ENCODE results near the gene ACVRL1. TPM values are rescaled to one million over a fixed set of nuclear protein-coding genes. Genes with fewer than 3 reads are reported as not detected.
A peak's percentile ranks its signal among the peaks of the same experiment; 100 is the strongest.
"Not testable (repeated sequence)": the region's sequence is repeated elsewhere in the genome, so short reads cannot be mapped to it uniquely, and the experiment has no call there.

Gene ACVRL1
- total RNA-seq, 1 donor from 2014 or later = 31.7 TPM

DNA sequence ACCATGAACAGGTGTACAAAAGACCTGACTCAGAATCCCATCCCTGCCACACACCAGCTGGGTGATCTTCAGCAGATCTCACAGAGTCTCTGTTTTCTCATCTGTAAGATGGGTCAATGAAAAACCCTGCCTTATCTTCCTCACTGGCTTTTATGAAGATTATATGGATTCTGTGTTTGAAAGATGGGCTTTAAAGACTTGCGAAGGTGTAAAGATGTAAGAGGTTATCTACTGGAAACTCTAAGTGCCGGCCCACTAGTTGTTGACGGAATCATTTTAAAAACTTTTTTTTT lies 34.7 kb upstream of the ACVRL1 start:
- ATAC-seq = no peak
- no peak for DNase-seq
- intact Hi-C loops (cut with micrococcal nuclease) = no loop called here

GRCh38 chr12:51873251-51873994 lies 33.9 kb upstream of the ACVRL1 start:
- intact Hi-C loops (cut with micrococcal nuclease) = no loop called here
- DNase-seq (no peak), ATAC-seq (no peak)

GRCh38 chr12:51874000-51874399 lies 33.3 kb upstream of the ACVRL1 start:
- intact Hi-C loops (cut with micrococcal nuclease) = no loop called here
- DNase-seq (no peak), ATAC-seq (no peak)

- ATAC-seq (no peak), DNase-seq (no peak)
- intact Hi-C loops (cut with micrococcal nuclease) = no loop called here
Observed at GRCh38 chr12:51874486-51874885, 32.8 kb upstream of the ACVRL1 start.

DNA sequence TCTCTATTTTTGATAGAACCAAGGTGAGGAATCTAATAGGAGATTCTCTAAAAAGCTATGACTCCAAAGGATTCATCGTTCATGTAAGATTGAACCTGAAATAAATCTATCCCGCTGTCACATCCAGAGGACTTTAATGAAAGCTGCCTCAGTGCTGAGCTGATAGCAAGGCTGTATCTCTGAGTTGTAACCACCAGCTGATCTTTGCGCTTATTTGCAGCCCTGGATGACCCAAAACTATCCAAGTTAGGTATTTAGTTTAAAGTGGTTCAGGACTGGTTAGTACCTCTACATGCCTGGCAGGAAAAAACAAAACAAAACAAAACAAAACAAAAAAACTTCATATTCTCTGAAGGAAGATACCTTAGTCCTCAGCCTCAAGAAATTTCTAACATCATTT lies 28.2 kb upstream of the ACVRL1 start:
- no peak for DNase-seq
- no peak for ATAC-seq
- intact Hi-C loops (cut with micrococcal nuclease) = no loop called here

DNA sequence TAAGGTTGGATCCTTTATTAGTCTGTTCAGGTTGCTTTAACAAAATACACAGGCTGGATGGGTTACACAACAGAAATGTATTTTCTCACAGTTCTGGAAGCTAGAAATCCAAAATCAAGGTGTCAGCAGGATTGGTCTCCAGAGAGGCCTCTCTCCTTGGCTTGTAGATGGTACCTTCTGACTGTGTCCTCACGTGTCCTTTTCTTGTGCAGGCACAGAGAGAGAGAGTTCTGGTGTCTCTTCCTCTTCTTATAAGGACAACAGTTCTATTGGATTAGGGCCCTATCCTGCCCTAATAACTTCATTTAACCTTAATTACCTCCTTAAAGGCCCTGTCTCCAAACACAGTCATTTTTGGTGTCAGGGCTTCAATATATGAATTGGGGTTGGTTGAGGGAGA lies 24.0 kb upstream of the ACVRL1 start:
- no peak for DNase-seq
- intact Hi-C loops (cut with micrococcal nuclease) = no loop called here
- ATAC-seq = no peak

- DNase-seq = no peak
Observed at GRCh38 chr12:51883998-51884675, 23.2 kb upstream of the ACVRL1 start.

GRCh38 chr12:51884676-51885229 lies 22.6 kb upstream of the ACVRL1 start:
- ATAC-seq = no peak
- intact Hi-C loops (cut with micrococcal nuclease) = no loop called here
- DNase-seq = no peak

More at GRCh38 chr12:51883998-51884675, 23.2 kb upstream of the ACVRL1 start:
- ATAC-seq = no peak
- intact Hi-C loops (cut with micrococcal nuclease) = no loop called here

DNA sequence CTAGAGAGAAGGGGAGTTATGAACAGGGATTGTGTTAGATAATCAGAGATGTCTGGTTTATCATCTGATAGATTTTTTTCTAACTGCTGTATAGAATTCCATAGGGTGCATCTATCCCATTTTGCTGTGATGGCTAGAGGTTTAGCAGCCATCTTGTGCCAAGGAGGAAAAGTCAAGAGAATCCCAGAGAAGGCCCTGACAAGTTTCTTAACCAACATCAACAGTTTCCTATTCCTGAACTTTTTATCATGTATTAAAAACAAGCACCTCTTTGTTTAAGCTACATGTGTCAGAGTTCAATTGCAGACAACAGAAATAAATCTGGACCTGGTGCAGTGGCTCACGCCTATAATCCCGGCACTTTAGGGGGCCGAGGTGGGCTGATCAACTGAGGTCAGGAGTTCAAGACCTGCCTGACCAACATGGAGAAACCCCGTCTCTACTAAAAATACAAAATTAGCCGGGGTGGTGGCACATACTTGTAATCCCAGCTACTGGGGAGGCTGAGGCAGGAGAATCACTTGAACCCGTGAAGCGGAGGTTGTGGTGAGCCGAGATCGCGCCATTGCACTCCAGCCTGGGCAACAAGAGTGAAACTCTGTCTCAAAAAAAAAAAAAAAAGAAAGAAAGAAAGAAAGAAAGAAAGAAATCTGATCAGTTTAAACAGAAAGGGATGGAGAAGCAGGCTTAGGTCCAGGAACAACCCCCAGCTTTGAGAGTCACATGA lies 21.8 kb upstream of the ACVRL1 start:
- DNase-seq; intact Hi-C loops (cut with micrococcal nuclease); ATAC-seq: not testable (repeated sequence)

DNA sequence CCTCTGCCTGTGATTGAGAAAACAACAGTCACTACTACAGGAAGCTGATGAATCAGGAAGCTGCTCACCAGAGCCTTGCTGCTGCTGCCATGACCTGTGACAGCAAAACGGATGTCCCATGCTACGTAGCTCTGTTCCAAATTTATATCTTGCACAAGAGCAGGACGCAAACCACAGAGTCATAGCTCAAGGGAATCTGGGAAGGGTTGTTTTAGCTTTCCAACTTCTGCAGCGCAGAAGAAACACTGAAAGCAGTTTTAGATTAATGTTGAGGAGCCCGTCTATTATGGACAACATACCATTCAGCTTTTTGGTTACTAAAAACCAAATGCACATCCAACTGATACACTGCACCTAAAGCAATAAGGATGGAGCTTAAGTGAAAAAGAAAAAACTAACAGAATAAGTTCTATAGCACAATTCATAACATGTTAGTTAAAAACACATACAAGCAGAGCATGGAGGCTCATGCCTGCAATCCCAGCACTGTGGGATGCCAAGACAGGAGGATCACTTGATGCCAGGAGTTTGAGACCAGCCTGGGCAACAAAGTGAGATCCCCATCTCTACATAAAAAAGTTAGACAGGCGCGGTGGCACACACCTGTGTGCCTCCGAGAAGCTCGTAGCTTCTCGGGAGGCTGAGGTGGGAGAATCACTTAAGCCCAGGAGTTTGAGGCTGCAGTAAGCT lies 21.1 kb upstream of the ACVRL1 start:
- intact Hi-C loops (cut with micrococcal nuclease) = no loop called here
- ATAC-seq (peak; percentile 95), DNase-seq (peak; percentile 66)

- intact Hi-C loops (cut with micrococcal nuclease) = no loop called here
- DNase-seq (peak; percentile 63), ATAC-seq (peak; percentile 7)
Observed at GRCh38 chr12:51887476-51888315, 19.6 kb upstream of the ACVRL1 start, which contains the start of gene ANKRD33. TSS of gene ANKRD33 (plus strand) at chr12:51888103. CDS start at chr12:51888187, 84 bp downstream.

- ATAC-seq (no peak), DNase-seq (no peak)
- intact Hi-C loops (cut with micrococcal nuclease) = no loop called here
Observed at GRCh38 chr12:51888316-51889215, 18.7 kb upstream of the ACVRL1 start.

DNA sequence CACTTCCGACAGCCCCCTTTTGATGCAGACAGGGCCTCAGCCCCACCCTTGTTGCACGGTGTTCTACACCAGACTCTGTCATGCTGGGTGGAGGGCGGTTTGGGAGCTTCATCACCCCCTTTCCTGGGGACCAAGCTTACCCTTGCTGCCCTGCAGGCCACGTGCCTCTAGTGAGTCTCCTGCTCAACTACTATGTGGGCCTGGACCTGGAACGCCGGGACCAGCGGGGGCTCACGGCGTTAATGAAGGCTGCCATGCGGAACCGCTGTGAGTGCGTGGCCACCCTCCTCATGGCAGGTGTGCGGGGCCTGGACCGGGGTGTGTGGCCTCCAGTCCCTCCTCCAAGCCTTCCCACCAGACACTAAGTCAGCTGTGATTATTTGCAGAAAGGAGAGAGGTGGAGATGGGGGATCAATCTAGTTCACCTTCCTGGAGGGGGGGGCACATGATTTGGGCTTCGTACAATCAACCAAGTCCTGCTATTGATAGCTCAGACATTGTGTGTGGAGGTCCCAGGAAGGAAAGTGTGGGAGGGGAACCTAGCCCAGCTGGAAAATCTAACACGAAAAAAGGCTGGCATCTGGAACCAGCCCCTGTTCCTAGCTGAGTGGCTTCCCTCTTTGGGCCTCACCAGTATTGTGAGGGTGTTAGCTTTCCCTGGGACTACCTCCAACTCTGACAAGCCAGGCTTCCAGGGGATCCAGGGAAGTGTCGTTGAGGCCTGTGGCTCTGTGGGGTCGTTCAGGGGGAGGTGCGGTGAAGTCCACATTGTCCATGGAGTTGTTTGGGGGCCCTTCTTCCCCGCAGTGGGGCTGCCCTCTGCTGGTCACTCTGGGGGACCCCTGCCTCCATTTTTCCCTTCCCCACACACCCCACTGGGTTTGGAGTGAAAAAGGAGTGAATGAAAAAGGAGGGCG lies 17.8 kb upstream of the ACVRL1 start:
- intact Hi-C loops (cut with micrococcal nuclease) = no loop called here
- DNase-seq (no peak), ATAC-seq (no peak)

DNA sequence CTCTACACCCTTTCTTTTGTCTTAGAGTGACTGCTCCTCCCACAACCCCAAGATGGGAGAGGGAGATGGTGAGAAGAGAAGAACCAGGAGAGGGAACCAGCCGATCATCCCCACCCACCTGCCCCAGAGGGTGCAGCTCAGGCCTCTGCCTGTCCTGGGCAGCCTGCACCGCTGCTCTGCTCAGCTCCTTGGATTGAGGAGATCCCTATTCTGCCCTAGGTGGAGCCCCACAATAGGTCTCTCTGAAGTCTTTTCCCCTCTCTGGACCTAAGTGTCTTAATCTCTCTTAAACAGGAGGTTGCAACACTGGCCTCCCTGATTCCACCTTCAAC lies 17.2 kb upstream of the ACVRL1 start:
- ATAC-seq (no peak), DNase-seq (no peak)
- intact Hi-C loops (cut with micrococcal nuclease) = no loop called here

DNA sequence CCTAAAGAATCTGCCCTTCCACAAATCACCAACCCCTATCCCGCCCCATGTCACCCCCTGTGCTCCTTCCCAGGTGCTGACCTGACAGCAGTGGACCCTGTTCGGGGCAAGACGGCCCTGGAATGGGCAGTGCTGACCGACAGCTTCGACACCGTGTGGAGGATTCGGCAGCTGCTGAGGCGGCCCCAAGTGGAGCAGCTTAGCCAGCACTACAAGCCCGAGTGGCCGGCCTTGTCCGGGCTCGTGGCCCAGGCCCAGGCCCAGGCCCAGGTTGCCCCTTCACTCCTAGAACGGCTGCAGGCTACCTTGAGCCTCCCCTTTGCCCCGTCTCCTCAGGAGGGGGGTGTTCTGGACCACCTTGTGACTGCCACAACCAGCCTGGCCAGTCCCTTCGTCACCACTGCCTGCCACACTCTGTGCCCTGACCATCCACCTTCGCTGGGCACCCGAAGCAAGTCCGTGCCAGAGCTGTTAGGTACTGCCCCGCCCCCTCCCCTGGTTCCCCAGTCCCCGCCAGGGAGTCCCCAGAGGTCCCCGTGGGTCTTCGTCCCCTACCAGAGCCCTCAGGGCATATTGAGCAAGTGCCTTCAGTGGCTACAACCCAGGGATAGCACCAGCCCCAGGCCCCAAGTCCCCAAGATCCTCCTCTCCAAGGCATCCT lies 16.7 kb upstream of the ACVRL1 start:
- intact Hi-C loops (cut with micrococcal nuclease) = no loop called here
- no peak for ATAC-seq
- no peak for DNase-seq

GRCh38 chr12:51891843-51892242 lies 15.5 kb upstream of the ACVRL1 start:
- DNase-seq = no peak
- no peak for ATAC-seq
- intact Hi-C loops (cut with micrococcal nuclease) = loop anchor here (2.0 kb wide), 1 partner anchor 89 kb away; no protein-coding TSS in a partner anchor
